ENCODE results near the gene SMYD3.

SMYD3 gene

DNA sequence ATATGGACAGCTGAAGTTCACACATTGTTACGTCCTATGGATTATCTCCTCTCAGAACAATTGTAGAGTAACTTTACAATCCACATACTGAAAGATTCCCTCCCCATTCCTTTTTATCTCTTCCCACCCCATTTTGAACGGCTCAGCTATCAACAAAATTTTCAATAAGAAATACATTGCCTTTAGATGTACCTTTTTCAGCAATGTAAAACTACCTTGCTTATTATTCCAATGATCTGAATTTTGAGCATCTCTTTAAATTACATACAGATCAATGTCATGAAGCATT lies 503.7 kb downstream of the SMYD3 start:
- Histone ChIP-seq H2BK120ac (ENCODE audit: low read depth, low read length) (no peak overlapping the region), H3K79me1 (replicated peaks; ENCODE audit: low read length, poor library complexity, severe bottlenecking) (peaks cover 4% of the 10 kb centered on the region), H2BK12ac (ENCODE audit: low read length in 2 of 2) (no peak overlapping the region), H4K91ac (ENCODE audit: low read length) (no peak overlapping the region), H3K4ac (ENCODE audit: low read depth in 1 of 2, low read length in 2 of 2) (no peak overlapping the region), H2BK5ac (ENCODE audit: low read depth, low read length, poor library complexity, severe bottlenecking) (no peak overlapping the region), H3K18ac (ENCODE audit: low read depth in 1 of 2, low read length in 2 of 2) (no peak overlapping the region), H3K4me3 (ENCODE audit: insufficient read depth in 1 of 2, low read depth in 1 of 2, low read length in 2 of 2) (no peak overlapping the region), H3K9me3 (ENCODE audit: control insufficient read depth, low read length) (no peaks in the 10 kb centered on the region), H3K23ac (ENCODE audit: low read length in 2 of 2) (no peak overlapping the region), H3K27ac (ENCODE audit: low read length, poor library complexity, severe bottlenecking) (no peak overlapping the region), H3K9ac (ENCODE audit: low read length) (no peak overlapping the region), H3K36me3 (ENCODE audit: control insufficient read depth in 1 of 2, insufficient read depth in 2 of 2, low read depth in 1 of 2, low read length in 2 of 2) (peaks cover 0 to 5% of the 10 kb centered on the region in 2 experiments), H2BK15ac (ENCODE audit: low read depth, poor library complexity, severe bottlenecking) (no peak overlapping the region), H3K4me1 (ENCODE audit: control insufficient read depth, insufficient read depth, low read depth, low read length) (peaks cover 7% of the 10 kb centered on the region), H2AFZ (ENCODE audit: low read depth, low read length) (no peak overlapping the region), H3K4me2 (ENCODE audit: low read length, poor library complexity, severe bottlenecking) (no peak overlapping the region), H4K8ac (ENCODE audit: low read length) (no peak overlapping the region), H3K27me3 (ENCODE audit: control insufficient read depth in 1 of 2, insufficient read depth in 1 of 2, low read length in 2 of 2) (no peaks in the 10 kb centered on the region), H3K14ac (ENCODE audit: low read length in 2 of 2) (no peak overlapping the region), H2AK5ac (ENCODE audit: low read length, severe bottlenecking) (no peak overlapping the region)
- no peak for DNase-seq
- WGBS: 46% methylated on average over 2 of the region's 2 CpGs

DNA sequence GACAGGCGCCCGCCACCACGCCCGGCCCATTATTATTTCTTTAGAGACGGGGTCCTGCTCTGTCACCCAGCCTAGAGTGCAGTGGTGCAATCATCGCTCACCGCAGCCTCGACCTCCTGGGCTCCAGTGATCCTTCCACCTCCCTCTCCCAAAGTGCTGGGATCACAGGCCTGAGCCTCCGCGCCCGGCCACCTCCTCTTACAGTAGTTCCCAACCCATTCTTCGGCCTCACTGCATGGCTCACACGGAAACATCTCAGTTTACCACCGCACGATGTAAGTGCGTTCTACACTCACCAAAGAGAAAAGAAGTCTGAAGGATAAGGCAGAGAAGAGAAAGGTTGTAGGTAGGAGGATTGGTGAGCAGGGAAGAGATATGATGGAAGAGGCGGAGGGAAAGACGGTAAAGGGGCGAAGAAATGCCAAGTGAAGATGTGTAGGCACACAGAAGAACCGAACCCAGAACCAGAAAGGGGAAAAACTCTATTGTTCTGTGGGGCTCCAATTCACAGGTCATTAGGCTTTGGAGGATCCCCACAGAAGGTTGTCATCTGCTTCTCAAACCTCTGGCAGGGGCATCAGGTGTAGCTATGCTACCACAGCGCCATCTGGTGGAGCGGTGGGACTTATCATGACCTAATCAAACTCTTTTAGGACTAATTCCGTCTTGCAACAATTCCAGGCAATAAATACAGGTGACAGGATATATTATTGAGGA lies 504.2 kb downstream of the SMYD3 start:
- Histone ChIP-seq H3K9me3 (ENCODE audit: control insufficient read depth, low read length) (no peaks in the 10 kb centered on the region), H3K79me1 (replicated peaks; ENCODE audit: low read length, poor library complexity, severe bottlenecking) (peaks cover 4% of the 10 kb centered on the region), H2AK5ac (ENCODE audit: low read length, severe bottlenecking) (peak overlapping the region; percentile 12), H2AFZ (ENCODE audit: low read depth, low read length) (no peak overlapping the region), H2BK120ac (ENCODE audit: low read depth, low read length) (no peak overlapping the region), H3K18ac (ENCODE audit: low read depth in 1 of 2, low read length in 2 of 2) (peak overlapping the region; percentile 52 to 88), H3K27me3 (ENCODE audit: control insufficient read depth in 1 of 2, insufficient read depth in 1 of 2, low read length in 2 of 2) (no peaks in the 10 kb centered on the region), H3K4ac (ENCODE audit: low read depth in 1 of 2, low read length in 2 of 2) (peak overlapping the region; percentile 1 to 9), H3K27ac (ENCODE audit: low read length, poor library complexity, severe bottlenecking) (no peak overlapping the region), H2BK5ac (ENCODE audit: low read depth, low read length, poor library complexity, severe bottlenecking) (no peak overlapping the region), H2BK15ac (ENCODE audit: low read depth, poor library complexity, severe bottlenecking) (no peak overlapping the region), H3K36me3 (ENCODE audit: control insufficient read depth in 1 of 2, insufficient read depth in 2 of 2, low read depth in 1 of 2, low read length in 2 of 2) (peaks cover 0 to 5% of the 10 kb centered on the region in 2 experiments), H3K4me3 (ENCODE audit: insufficient read depth in 1 of 2, low read depth in 1 of 2, low read length in 2 of 2) (no peak overlapping the region), H3K9ac (ENCODE audit: low read length) (no peak overlapping the region), H3K4me2 (ENCODE audit: low read length, poor library complexity, severe bottlenecking) (no peak overlapping the region), H2BK12ac (ENCODE audit: low read length in 2 of 2) (peak overlapping the region; percentile 4 to 95), H4K8ac (ENCODE audit: low read length) (peak overlapping the region; percentile 88), H4K91ac (ENCODE audit: low read length) (peak overlapping the region; percentile 85), H3K14ac (ENCODE audit: low read length in 2 of 2) (peak overlapping the region in 1 of 2 experiments; percentile 5), H3K23ac (ENCODE audit: low read length in 2 of 2) (no peak overlapping the region), H3K4me1 (ENCODE audit: control insufficient read depth, insufficient read depth, low read depth, low read length) (peaks cover 7% of the 10 kb centered on the region)
- WGBS: 83% methylated on average over 20 of the region's 23 CpGs
- DNase-seq: peak; percentile 85

DNA sequence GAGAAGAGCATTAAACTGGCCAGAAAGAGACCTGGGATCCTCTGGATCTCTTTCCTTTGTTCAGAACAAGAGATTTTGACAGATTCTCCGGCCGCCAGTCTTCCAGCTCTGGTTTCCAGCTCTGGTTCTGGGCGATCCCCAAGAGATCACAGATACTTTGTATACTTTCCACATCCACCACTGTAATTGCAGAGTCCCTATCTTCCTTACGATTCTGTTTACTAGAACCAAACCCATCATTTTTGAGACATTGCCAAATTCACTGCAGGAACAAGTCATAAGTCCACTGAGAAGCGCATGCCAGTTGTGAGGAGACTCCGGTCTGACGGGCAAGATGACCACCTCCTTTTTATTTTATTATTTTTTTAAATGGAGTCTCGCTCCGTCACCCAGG lies 505.2 kb downstream of the SMYD3 start:
- H3K27me3 ChIP-seq (ENCODE audit: control insufficient read depth in 1 of 2, insufficient read depth in 1 of 2, low read length in 2 of 2): no peaks in the 10 kb centered on the region
- peaks cover 1% of the 10 kb centered on the region for H3K79me1 ChIP-seq (replicated peaks; ENCODE audit: low read length, poor library complexity, severe bottlenecking)
- H2BK5ac ChIP-seq (ENCODE audit: low read depth, low read length, poor library complexity, severe bottlenecking): no peak overlapping the region
- peak overlapping the region in 1 of 2 experiments; percentile 14 for H3K18ac ChIP-seq (ENCODE audit: low read depth in 1 of 2, low read length in 2 of 2)
- no peak overlapping the region for H3K4me2 ChIP-seq (ENCODE audit: low read length, poor library complexity, severe bottlenecking)
- DNase-seq: peak; percentile 71
- no peaks in the 10 kb centered on the region for H3K9me3 ChIP-seq (ENCODE audit: control insufficient read depth, low read length)
- 71% methylated on average over 5 of the region's 9 CpGs for WGBS
- no peak overlapping the region for H3K27ac ChIP-seq (ENCODE audit: low read length, poor library complexity, severe bottlenecking)
- peaks cover 0 to 5% of the 10 kb centered on the region in 2 experiments for H3K36me3 ChIP-seq (ENCODE audit: control insufficient read depth in 1 of 2, insufficient read depth in 2 of 2, low read depth in 1 of 2, low read length in 2 of 2)
- H3K9ac ChIP-seq (ENCODE audit: low read length): no peak overlapping the region
- no peak overlapping the region for H2BK15ac ChIP-seq (ENCODE audit: low read depth, poor library complexity, severe bottlenecking)
- no peak overlapping the region for H2BK12ac ChIP-seq (ENCODE audit: low read length in 2 of 2)
- peak overlapping the region; percentile 43 for H2BK120ac ChIP-seq (ENCODE audit: low read depth, low read length)
- H3K4me1 ChIP-seq (ENCODE audit: control insufficient read depth, insufficient read depth, low read depth, low read length): peaks cover 11% of the 10 kb centered on the region
- no peak overlapping the region for H2AFZ ChIP-seq (ENCODE audit: low read depth, low read length)
- no peak overlapping the region for H2AK5ac ChIP-seq (ENCODE audit: low read length, severe bottlenecking)
- no peak overlapping the region for H3K4ac ChIP-seq (ENCODE audit: low read depth in 1 of 2, low read length in 2 of 2)
- no peak overlapping the region for H3K4me3 ChIP-seq (ENCODE audit: insufficient read depth in 1 of 2, low read depth in 1 of 2, low read length in 2 of 2)
- no peak overlapping the region for H4K8ac ChIP-seq (ENCODE audit: low read length)
- no peak overlapping the region for H3K14ac ChIP-seq (ENCODE audit: low read length in 2 of 2)
- no peak overlapping the region for H3K23ac ChIP-seq (ENCODE audit: low read length in 2 of 2)
- H4K91ac ChIP-seq (ENCODE audit: low read length): no peak overlapping the region

DNA sequence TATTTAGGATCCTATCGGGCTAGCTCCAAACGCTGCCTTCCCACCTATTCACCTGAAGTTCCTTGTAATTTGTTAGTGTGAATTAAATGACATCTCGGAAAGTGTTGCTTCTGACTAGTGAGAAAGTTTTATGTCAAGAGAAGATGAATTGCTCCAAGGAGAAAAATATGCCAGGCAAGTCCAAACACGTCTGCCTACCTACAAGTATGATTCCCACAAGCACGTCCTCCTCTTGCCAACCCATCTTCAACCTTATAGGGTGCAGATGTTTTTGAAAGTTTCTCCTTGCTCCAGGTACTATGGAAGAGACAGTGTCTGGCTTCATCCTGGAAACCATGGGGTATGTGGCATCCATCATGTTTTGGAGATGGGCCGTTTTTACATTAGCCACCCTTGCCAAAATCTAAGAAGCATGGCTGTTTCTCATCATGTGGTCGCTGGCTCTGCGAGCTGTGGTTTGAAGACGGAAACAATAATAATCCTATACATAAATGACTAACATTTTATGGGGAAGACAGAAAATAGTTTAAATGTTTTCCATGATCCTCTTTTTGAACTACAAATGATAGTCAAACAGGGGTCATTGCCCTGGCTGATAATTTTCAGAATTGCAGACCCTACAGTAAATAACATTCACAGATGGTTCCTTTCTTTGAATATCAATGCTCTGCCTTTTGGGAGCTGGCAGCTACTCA lies 505.8 kb downstream of the SMYD3 start:
- H3K36me3 ChIP-seq (ENCODE audit: control insufficient read depth in 1 of 2, insufficient read depth in 2 of 2, low read depth in 1 of 2, low read length in 2 of 2): peaks cover 0 to 5% of the 10 kb centered on the region in 2 experiments
- H2BK12ac ChIP-seq (ENCODE audit: low read length in 2 of 2): peak overlapping the region; percentile 70 to 78
- H3K4me3 ChIP-seq (ENCODE audit: insufficient read depth in 1 of 2, low read depth in 1 of 2, low read length in 2 of 2): no peak overlapping the region
- no peaks in the 10 kb centered on the region for H3K79me1 ChIP-seq (replicated peaks; ENCODE audit: low read length, poor library complexity, severe bottlenecking)
- H3K27ac ChIP-seq (ENCODE audit: low read length, poor library complexity, severe bottlenecking): no peak overlapping the region
- H3K23ac ChIP-seq (ENCODE audit: low read length in 2 of 2): no peak overlapping the region
- peak overlapping the region; percentile 35 for H2AK5ac ChIP-seq (ENCODE audit: low read length, severe bottlenecking)
- H4K91ac ChIP-seq (ENCODE audit: low read length): peak overlapping the region; percentile 87
- H3K14ac ChIP-seq (ENCODE audit: low read length in 2 of 2): no peak overlapping the region
- no peaks in the 10 kb centered on the region for H3K27me3 ChIP-seq (ENCODE audit: control insufficient read depth in 1 of 2, insufficient read depth in 1 of 2, low read length in 2 of 2)
- H3K4ac ChIP-seq (ENCODE audit: low read depth in 1 of 2, low read length in 2 of 2): peak overlapping the region in 1 of 2 experiments; percentile 54
- H2BK5ac ChIP-seq (ENCODE audit: low read depth, low read length, poor library complexity, severe bottlenecking): no peak overlapping the region
- peak overlapping the region; percentile 66 to 77 for H3K18ac ChIP-seq (ENCODE audit: low read depth in 1 of 2, low read length in 2 of 2)
- H2BK15ac ChIP-seq (ENCODE audit: low read depth, poor library complexity, severe bottlenecking): no peak overlapping the region
- peak overlapping the region; percentile 46 for H4K8ac ChIP-seq (ENCODE audit: low read length)
- peak; percentile 59 for DNase-seq
- H2BK120ac ChIP-seq (ENCODE audit: low read depth, low read length): peak overlapping the region; percentile 43
- H3K9ac ChIP-seq (ENCODE audit: low read length): no peak overlapping the region
- peaks cover 9% of the 10 kb centered on the region for H3K4me1 ChIP-seq (ENCODE audit: control insufficient read depth, insufficient read depth, low read depth, low read length)
- no peak overlapping the region for H3K4me2 ChIP-seq (ENCODE audit: low read length, poor library complexity, severe bottlenecking)
- WGBS: 79% methylated on average over 3 of the region's 9 CpGs
- no peaks in the 10 kb centered on the region for H3K9me3 ChIP-seq (ENCODE audit: control insufficient read depth, low read length)
- no peak overlapping the region for H2AFZ ChIP-seq (ENCODE audit: low read depth, low read length)
